GM18517 (cell line): ENCODE measurements around the gene FOXS1.
"Not testable (repeated sequence)": the region's sequence is repeated elsewhere in the genome, so short reads cannot be mapped to it uniquely, and the experiment has no call there.

ENCODE experiments used
- ATAC-seq: cut with Tn5 transposase; IDR thresholded peaks from one replicate; pipeline ENCODE4 v1.9.1; 2021; ENCODE audit warnings: mild to moderate bottlenecking, moderate library complexity; ENCODE audit not compliant: unreplicated experiment

FOXS1 gene

DNA sequence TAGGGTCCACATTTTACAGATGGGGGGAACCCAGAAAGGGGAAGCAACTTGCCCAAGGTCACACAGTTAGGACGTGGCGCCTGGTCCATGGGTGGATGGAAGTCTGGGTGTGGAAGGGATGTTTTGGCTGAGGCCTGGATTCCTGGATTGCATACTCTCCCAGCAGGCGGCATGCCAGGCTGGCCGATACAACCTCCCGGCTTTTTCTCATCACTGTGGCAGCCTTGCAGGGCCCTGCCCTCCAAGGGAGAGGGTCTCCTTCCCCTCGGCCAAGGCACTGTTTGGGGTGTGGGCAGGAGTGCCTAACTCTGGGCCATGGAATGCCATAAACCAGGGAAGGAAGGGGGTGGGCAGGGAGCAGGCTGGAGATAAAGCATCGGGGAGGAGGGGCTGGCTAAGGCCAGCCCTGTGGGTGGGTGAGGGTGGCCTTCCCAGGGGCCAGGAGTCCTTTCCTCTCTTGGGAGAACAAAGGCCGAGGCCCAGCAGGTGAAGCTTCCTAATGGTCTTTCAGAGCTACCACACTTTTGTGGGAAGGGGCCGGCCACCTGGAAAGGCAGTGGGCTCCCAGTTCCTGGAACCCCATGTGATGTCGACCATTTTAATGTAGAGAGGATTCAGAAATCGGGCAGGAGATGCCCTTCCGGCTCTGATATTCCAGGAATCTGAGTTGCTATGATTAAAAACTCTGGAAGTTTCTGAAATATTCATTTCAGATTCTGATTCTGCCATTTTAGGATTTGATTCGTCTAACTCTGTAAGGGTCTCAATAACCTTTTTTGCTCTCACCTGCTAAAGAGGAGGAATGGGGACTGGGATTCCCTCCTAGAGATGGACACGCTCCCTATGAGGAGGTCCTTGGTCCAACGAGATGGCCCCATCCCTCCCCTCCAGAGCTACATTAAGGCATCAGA lies 4.2 kb downstream of the FOXS1 start:
- ATAC-seq: no peak

DNA sequence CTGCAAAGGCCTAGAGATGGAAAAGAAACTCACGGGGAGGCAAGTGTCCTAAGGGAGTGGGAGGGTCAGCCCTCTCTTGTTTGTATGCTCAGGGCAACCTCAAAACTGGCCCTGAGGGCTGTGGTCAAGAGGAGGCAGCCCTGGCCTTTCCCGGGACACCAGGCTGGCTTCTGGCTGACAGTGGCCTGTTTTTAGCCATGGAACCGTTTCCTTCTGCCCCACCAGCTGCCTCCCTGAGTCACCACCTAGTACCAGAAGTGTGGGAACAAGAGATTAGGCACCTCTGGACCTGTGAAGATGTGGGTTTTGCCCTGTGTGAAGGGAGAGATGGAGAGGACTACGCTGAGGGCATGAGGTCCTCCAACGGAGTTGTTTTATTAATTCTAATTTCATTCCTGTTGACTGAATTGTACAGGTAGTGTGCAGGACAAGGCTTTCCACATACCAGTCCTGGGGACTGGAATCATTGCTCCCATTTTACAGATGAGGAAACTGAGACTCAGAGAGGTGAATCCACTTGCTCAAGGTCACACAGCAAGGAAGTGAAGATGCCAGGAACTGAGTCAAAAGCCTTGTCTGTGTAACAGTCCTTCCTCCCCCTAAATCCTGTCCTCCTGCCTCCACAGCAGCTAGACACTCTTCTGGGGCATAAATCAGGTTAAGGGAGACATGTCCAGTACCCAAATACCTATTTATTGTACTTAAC lies 5.5 kb downstream of the FOXS1 start:
- ATAC-seq: no peak

DNA sequence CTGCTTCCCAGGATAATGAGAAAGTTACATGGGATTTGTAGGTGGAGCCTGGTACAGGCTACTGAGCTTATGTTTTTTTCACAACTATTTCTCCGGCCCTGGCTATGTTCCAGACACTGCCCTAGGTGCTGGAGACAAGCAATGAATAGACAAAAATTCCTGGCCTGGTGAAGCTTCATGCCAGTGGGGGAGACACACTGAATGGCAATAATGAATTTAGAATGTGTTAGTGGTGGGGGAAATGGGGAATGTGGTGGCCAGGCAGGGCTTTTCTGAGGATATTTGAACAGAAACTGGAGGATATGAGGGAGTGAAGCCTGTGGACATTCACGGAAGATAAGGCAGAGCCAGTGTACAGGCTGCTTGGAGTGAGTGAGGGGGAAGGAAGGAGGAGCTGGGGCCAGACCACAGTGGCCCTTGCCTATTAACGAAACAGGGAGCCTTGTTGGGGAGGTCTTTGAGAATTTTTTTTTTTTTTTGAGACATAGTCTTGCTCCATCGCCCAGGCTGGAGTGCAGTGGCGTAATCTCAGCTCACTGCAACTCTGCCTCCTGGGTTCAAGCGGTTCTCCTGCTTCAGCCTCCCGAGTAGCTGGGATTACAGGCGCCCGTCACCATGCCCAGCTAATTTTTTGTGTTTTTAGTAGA lies 6.6 kb downstream of the FOXS1 start:
- no peak for ATAC-seq

DNA sequence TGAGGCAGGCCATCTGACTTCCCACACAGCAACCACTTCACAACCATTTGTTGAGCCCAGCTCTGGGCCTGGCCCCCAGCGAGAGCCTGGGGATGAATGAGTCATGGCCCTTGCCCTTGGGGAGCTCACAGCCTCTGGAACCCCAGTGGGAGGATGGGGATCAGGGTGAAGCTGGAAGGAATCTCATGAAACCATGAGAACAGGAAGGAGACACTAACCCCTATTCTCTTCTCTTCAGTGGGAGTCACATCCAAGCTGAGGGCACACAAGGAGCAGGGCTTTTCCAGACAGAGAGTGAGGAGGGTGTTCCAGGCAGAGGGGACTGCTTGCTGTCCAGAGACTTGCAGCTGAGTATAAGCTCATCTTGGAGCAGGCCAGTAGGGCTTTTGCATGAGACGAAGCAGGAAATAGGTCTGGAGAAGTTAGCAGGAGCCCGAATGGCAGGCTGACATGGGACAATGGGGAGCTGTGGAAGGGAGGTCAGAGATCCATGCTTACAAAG lies 7.5 kb downstream of the FOXS1 start:
- ATAC-seq: no peak

DNA sequence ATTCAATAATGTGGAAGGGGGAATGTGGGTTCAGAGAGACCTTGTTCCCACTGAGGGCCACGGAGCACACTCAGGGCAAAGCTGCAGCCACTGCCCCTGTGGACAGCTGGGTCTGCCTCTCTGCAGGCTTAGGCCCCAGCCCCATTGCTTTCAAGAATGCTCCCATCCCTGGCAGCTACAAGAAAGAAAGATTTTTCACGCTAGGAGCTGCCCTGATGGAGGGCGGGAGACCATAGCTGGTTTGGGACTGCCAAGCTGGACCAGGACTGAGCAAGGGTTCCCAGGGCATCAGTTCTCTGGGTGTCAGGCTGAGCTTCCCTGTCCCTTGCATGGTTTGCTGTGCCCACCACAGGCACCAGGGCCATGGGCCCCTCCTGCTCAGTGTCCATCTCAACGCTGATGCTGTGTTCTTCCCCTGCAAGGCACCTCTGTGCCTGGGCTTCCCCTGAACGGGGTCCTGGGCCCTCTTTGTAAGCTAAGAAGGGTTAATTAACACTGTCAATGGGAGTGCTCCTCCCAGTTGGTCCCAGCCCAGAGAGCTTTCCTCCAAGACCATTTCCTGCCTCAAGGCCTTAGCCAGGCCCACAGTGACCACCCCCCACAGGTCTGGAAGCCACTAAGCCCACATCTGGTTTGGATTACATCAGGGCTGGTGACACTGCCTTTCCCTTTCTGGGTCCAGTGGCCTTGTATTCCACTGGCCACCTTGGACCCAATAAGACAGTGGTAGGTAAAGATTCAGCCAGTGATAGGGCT lies 8.4 kb downstream of the FOXS1 start:
- no peak for ATAC-seq

DNA sequence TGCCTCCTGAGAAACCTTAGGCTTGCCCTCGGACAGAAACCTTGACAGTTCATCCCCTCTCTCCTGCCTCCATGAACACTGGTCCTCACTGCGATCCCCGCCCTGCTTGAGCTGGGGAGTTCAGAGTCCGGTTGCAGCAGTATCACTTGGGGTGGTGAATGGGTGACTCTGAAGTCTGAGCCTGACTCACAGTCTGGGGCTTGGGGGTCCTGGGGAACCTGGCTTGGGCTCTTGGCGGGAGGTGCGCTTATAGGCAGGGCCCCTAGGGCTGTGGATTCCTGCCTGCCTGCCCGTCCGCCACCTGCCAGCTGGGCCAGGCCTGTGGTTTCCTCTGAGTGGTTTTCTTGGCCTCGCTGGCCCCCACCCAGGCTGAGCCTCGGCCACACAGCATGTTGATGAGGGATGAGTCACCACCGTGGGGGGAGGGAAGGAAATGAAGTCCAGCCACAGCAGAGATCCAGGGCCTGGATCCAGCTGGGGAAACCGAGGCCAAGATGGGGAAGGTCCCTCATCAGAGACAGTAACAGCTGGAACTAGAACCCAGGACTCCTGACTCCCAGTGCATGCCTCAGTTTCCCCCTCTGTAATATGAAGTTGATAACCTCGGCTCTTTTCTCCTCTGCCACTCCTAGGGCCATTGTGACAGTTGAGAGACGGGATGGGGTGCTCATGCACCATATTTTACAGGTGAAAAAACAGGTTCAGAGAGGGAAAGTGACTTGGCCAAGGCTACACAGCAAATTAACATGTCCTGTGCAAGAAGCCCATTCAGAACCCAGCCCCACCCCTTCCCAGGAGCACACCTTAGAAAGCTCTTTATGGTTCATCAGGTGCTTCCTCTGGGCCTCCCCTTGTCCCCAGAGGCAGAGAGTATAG lies 9.2 kb downstream of the FOXS1 start:
- no peak for ATAC-seq

DNA sequence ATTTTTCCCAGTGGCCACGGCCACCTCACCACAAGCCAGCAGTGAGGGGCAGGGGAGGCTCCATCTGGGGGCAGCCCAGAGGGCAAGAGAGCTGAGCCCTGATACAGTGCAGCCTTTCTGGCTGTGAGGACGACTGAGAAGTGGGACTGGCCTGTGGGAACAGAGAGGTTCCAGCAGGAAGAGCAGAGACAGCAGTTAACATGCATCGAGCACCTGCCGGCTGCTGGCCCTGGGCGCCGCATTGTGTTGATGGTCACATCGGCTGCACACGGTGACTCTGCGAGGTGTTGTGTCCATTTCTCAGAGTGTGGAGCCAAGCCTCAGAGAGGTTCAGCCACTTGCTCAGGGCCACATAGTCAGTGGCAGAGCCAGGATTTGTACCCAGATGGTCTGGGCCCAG lies 9.8 kb downstream of the FOXS1 start:
- ATAC-seq: no peak

DNA sequence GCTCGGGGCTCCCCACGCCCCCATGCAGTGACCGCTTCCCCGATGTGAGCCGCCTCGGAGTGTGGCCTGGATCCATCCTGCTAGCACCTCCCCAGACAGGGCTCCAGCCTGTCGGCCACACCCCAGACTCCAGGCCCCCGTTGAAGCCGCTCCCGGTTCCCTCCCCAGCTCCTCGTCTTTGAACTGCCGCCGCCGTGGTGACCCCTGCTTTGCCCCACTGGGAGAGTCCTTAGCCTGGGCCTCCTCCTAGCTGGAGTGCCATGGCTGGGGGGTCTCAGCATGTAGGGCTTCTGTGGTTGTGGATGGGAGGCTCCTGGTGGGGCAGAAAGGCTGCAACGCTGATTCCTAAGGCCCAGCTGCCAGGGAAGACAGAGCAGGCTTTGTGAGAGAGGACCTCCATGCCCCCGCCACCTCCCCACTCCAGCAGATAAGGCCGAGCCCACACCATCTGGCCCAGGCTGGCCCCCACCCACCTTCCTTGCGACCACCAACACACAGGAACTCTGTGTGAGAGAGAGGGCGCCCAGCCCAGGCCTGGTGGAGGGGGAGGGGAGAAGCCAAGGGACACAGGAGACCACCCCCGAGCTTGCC lies 11.4 kb downstream of the FOXS1 start:
- ATAC-seq: no peak

DNA sequence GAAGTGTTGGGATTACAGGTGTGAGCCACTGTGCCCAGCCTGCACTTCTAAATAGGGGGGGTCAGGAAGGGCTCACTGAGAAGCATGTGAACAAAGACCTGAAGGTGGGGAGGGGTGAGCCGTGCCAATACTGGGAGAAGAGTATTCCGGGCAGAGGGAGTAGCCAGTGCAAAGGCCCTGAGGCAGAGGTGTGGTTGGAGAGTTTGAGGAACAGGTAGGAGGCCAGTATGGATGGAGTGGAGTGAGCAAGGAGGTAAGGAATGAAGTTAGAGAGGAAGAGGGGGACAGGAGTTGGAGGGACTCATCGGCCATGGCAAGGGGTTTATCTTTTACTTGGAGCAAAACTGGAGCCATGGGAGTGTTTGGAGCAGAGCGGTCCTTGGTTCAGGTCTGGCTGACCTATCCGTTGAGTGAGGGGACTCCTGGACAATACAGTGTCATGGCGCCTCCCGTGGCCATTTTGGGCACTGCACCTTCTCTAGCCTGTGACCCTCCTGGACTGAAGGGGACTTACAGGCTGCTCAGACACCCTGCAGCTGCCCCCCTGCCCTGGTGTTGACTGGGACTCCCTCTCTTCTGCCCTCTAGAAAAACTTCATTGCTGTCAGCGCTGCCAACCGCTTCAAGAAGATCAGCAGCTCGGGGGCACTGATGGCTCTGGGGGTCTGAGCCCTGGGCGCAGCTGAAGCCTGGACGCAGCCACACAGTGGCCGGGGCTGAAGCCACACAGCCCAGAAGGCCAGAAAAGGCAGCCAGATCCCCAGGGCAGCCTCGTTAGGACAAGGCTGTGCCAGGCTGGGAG lies 12.1 kb downstream of the FOXS1 start:
- no peak for ATAC-seq

DNA sequence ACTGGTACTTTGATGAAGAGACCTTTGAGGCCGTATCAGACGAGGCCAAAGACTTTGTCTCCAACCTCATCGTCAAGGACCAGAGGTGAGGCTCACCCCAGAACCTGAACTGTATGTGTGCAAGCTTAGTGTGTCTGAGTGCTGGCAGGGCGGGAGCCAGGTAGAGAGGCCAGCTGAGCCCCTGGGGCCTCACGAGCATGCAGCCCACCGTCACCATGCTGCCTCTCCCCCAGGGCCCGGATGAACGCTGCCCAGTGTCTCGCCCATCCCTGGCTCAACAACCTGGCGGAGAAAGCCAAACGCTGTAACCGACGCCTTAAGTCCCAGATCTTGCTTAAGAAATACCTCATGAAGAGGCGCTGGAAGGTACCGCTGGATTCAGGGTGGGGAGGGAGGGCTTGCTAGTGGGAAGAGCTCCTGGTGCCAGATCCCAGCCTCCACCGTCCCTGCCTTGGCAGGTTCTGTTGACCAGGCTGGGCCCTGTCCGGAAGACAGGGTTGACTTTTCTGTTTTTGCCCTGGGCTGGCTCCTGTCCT lies 13.6 kb downstream of the FOXS1 start:
- ATAC-seq: no peak

DNA sequence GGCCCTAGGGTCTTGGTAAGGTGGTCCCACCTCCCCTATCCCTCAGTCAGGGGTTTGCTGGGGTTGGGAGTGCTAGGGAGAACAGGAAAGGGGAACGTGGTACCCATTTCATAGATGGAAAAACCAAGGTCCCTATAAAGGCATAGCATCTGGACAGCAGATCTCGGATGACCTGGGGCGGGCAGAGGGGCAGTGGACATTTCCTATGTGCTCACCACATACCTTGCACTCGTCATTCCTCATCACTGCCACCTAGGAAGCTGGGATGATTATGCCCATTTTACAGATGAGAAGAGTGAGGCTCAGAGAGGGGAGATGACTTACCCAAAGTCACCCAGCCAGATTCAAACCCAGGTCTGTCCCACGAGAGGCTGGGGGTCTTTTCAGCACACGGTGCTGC lies 14.2 kb downstream of the FOXS1 start:
- no peak for ATAC-seq

DNA sequence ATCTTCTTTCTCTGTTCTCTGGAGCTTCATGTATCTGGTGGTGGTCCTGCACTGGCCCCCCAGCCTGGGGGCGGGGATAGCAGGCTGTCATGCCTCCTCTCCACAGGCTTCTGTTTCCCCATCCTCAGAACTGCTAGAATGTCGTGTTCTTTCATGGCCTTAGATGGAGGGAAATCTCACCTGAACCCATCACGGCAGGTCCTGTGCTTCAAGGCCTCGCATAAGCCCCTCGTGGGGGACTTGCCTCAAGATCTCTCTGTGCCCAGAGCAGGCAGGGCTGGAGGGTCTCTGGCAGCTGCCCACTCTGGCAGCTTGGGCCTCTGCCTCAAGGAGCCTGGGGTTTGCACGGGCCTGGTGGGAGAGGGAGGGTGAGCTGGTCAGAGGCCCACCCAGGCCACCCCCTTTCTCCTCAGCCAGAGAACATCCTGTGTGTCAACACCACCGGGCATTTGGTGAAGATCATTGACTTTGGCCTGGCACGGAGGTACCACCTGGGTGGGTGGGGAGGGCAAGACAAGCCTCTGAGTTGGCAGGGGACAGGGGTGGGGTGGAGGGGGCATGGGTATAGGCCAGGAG lies 14.9 kb downstream of the FOXS1 start:
- no peak for ATAC-seq

DNA sequence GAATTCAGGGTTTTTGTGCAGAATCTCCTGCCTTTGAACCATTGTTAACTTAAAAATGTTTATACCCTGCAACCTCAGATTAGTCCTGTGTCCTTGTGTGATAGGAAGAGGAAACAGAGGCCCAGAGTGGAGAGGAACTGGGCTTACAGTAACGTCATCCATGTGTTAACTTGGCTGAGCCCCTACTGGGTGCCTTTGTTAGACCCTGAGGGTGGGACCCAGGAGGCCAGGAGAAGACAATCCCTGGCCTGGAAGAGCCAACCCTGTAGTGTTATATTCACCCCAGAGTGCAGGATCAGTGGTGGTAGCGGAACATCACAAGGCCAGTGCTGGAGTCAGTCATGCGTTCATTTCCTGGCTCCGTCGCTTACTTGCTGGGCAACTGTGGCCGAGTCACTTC lies 15.7 kb downstream of the FOXS1 start:
- no peak for ATAC-seq

DNA sequence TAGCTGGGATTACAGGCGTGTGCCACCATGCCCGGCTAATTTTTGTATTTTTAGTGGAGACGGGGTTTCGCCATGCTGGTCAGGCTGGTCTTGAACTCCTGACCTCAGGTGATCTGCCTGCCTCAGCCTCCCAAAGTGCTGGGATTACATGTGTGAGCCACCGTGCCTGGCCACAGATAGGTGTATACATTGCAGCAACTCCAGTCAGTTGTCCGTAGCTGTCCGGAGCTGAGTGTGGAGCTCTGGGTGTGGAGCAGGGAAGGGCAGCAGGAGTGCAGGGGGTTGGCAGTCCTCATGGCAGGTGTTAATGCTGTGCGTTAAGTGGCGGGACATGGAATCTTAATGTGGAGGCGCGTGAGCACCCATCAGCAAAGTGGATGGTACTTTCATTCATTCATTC lies 17.4 kb downstream of the FOXS1 start:
- ATAC-seq: not testable (repeated sequence)

DNA sequence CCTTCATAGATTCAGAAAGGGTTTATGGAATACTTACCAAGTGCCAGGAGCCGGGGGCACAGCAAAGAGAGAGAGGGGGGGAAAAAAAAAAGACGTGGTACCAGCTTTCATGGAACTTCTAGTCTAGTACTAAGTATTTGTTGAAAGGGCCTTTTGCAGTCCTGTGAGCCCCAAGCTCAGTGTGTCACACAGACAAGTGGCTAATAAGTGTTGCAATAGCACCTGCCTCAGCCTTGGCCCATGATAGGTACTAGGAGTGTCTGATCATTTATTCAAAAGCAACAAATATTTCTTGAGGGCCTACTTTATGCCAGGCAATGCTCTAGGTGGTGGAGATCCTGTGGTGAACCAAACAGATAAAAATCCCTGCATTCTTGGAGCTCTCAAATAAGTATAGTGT lies 18.3 kb downstream of the FOXS1 start:
- ATAC-seq: no peak

DNA sequence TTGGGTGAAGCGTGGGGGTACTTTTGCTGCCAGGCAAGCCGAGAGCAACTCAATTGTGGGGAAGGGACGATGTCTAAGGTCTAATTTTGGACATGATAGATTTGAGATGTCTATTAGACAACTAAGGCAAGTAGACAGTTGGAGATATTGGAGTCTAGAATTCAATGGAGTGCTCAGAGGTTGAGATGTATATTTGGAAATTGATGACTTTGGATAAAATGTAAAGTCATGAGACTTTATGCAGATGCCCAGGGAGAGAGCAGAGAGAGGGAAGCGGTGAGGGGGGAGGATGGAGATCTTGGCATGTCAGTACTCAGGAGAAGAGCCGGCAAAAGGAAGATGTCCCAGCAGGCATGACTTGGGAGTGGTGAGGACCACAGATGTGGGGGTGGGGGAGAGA lies 19.3 kb downstream of the FOXS1 start:
- no peak for ATAC-seq

DNA sequence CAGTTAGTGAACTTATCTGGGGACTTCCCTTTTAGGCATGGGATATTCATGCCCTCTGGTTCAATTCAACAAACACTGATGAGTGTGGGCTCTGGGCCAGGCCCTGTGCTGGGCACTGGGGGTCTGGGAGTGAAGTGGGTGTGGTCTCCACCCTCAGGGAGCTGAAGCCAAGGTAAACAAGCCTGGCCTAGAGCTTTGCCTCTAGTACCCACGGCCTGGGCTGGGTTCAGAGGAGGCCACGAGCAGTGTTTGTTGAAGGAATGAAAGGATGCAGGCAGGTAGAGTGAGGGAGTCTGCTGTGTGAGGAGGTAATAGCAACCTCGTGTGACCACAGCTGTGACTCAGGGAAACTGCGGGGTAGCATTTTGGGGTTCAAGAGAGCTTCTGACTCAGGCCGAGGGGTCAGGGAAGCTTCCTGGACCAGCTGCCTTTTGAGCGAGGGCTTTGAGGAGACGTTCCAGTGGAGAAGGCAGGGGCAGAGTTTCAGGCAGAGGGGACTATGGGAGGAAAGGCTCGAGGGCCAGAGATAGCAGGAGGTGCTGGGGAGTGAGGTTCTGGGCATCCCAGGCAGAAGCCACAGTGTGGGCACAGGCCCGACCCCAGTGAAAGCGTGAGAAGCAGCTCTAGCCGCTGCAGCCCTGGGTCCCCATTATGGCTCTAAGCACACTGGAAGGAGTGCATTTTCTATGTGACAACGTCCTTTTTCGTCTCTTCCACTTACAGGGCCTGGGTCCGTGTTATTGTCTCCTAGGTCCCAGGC lies 20.7 kb downstream of the FOXS1 start:
- no peak for ATAC-seq
